Breast epithelium (tissue), 4 donors: ENCODE measurements around the gene SAMSN1. TPM values are rescaled to one million over a fixed set of nuclear protein-coding genes. Genes with fewer than 3 reads are reported as not detected.
A peak's percentile ranks its signal among the peaks of the same experiment; 100 is the strongest.

Experiments used
- DNase-seq, 2 donors: peaks; one replicate each; pipeline ENCODE4 v3.0.0-alpha.2; 2019; ENCODE audit warnings: low spot score in 2 of 2
- H3K27ac ChIP-seq, 2 donors: fragments of 200-600 bp; sonication (generic) in 1 of 2; one replicate each; pipeline ENCODE4 v1.5.1; 2016 to 2019; ENCODE audit warnings: mild to moderate bottlenecking in 1 of 2
- H3K27me3 ChIP-seq, 2 donors: fragments of 200-600 bp; sonication (generic) in 1 of 2; one replicate each; pipeline versions ENCODE4 v1.5.1 to v1.6.0; 2017 to 2019; ENCODE audit warnings: control low read depth in 1 of 2, mild to moderate bottlenecking in 1 of 2
- H3K36me3 ChIP-seq: fragments of 200-600 bp; one replicate; pipeline ENCODE4 v1.5.1; 2019
- H3K4me1 ChIP-seq, 2 donors: fragments of 200-600 bp; sonication (generic); one replicate each; pipeline ENCODE4 v1.5.1; 2016 to 2019; ENCODE audit warnings: control low read depth in 1 of 2
- H3K4me3 ChIP-seq, 3 donors: fragments of 200-600 bp; sonication (generic); 1 replicate in 2 of 3; 2 replicates in 1 of 3; pipeline ENCODE4 v1.5.1; 2016 to 2019; ENCODE audit warnings: mild to moderate bottlenecking in 3 of 3, moderate library complexity in 2 of 3
- H3K9me3 ChIP-seq, 2 donors: fragments of 200-600 bp; sonication (generic) in 1 of 2; one replicate each; pipeline ENCODE4 v1.5.1; 2016 to 2019; ENCODE audit warnings: control low read depth in 1 of 2
- CTCF ChIP-seq, 3 donors: fragments of 450-650 bp; IDR thresholded peaks; one replicate each; pipeline ENCODE4 v1.5.1; 2016 to 2017; ENCODE audit warnings: antibody characterized with exemption in 3 of 3, mild to moderate bottlenecking in 3 of 3, moderate library complexity in 3 of 3
- POLR2A ChIP-seq: fragments of 450-650 bp; IDR thresholded peaks from one replicate; pipeline ENCODE4 v1.6.1; 2016; ENCODE audit warnings: antibody characterized with exemption, mild to moderate bottlenecking, moderate library complexity
- POLR2AphosphoS5 ChIP-seq, 3 donors: sonication (generic); formaldehyde crosslinking; IDR thresholded peaks; one replicate each; pipeline ENCODE4 v1.6.1; 2017; ENCODE audit warnings: antibody characterized with exemption in 3 of 3
- intact Hi-C: fragments of 100-400 bp; cut with DNase I; formaldehyde crosslinking; loops from one replicate; pipeline ENCODE4 v1.15.1; 2023; ENCODE audit warnings: low total_unique reads
- total RNA-seq, 3 donors: library from RNA; depleted of rRNA; stranded (reverse); fragments of >200 nt; gene quantifications; one replicate each; pipeline ENCODE4 v1.1.0, GENCODE V29; 2016

SAMSN1 gene
- total RNA-seq, 3 donors from 2014 or later, result 7.5 to 15.4 (median 11.4) TPM

GRCh38 chr21:14457762-14458161 is 88.4 kb downstream of the SAMSN1 start:
- intact Hi-C loops, result no loop called here
- no peak overlapping the region for H3K4me3 ChIP-seq
- TF ChIP-seq POLR2AphosphoS5 (IDR thresholded peaks at IDR 0.05), result no peak
- no peak for TF ChIP-seq POLR2A
- no peak for TF ChIP-seq CTCF (IDR thresholded peaks at IDR 0.05)
- H3K27ac ChIP-seq, result no peak overlapping the region
- H3K36me3 ChIP-seq, result no peaks in the 10 kb centered on the region
- no peaks in the 10 kb centered on the region for H3K9me3 ChIP-seq
- H3K4me1 ChIP-seq, result no peaks in the 10 kb centered on the region
- no peaks in the 10 kb centered on the region for H3K27me3 ChIP-seq
- no peak for DNase-seq

- Histone ChIP-seq H3K9me3 (no peaks in the 10 kb centered on the region), H3K4me3 (no peak overlapping the region), H3K4me1 (no peaks in the 10 kb centered on the region), H3K27me3 (no peaks in the 10 kb centered on the region), H3K27ac (no peak overlapping the region), H3K36me3 (no peaks in the 10 kb centered on the region)
- TF ChIP-seq POLR2A, result no peak
- no peak for TF ChIP-seq POLR2AphosphoS5 (IDR thresholded peaks at IDR 0.05)
- no peak for TF ChIP-seq CTCF (IDR thresholded peaks at IDR 0.05)
- intact Hi-C loops, result no loop called here
- DNase-seq, result no peak
Measured at GRCh38 chr21:14456911-14457310, 89.2 kb downstream of the SAMSN1 start.

- TF ChIP-seq CTCF (IDR thresholded peaks at IDR 0.05) (no peak), POLR2AphosphoS5 (IDR thresholded peaks at IDR 0.05) (no peak), POLR2A (no peak)
- no peak for DNase-seq
- H3K36me3 ChIP-seq, result no peaks in the 10 kb centered on the region
- H3K4me3 ChIP-seq, result no peak overlapping the region
- H3K27ac ChIP-seq, result no peak overlapping the region
- no peaks in the 10 kb centered on the region for H3K9me3 ChIP-seq
- intact Hi-C loops, result no loop called here
- no peaks in the 10 kb centered on the region for H3K27me3 ChIP-seq
- no peaks in the 10 kb centered on the region for H3K4me1 ChIP-seq
Measured at GRCh38 chr21:14454016-14455009, 91.8 kb downstream of the SAMSN1 start.

GRCh38 chr21:14453339-14454015 is 92.6 kb downstream of the SAMSN1 start:
- Histone ChIP-seq H3K9me3 (no peaks in the 10 kb centered on the region), H3K36me3 (no peaks in the 10 kb centered on the region), H3K4me1 (no peaks in the 10 kb centered on the region), H3K27me3 (no peaks in the 10 kb centered on the region), H3K27ac (no peak overlapping the region), H3K4me3 (no peak overlapping the region)
- intact Hi-C loops, result no loop called here
- DNase-seq, result no peak
- TF ChIP-seq POLR2A, result no peak

- no peak overlapping the region for H3K4me3 ChIP-seq
- H3K36me3 ChIP-seq, result no peaks in the 10 kb centered on the region
- H3K27ac ChIP-seq, result peak overlapping the region in 1 of 2 donors; percentile 20
- DNase-seq, result no peak
- H3K4me1 ChIP-seq, result no peaks in the 10 kb centered on the region
- H3K9me3 ChIP-seq, result no peaks in the 10 kb centered on the region
- no peak for TF ChIP-seq POLR2AphosphoS5 (IDR thresholded peaks at IDR 0.05)
- no peak for TF ChIP-seq POLR2A
- TF ChIP-seq CTCF (IDR thresholded peaks at IDR 0.05), result no peak
- H3K27me3 ChIP-seq, result no peaks in the 10 kb centered on the region
- intact Hi-C loops, result no loop called here
Measured at GRCh38 chr21:14452727-14453241, 93.3 kb downstream of the SAMSN1 start.
